HG02870 (cell line): Measurements from ENCODE around the gene CLEC10A.
"Not testable (repeated sequence)": the region's sequence is repeated elsewhere in the genome, so short reads cannot be mapped to it uniquely, and the experiment has no call there.

Experiments used
- ATAC-seq: cut with Tn5 transposase; IDR thresholded peaks from one replicate; pipeline ENCODE4 v1.9.1; 2021; ENCODE audit warnings: mild to moderate bottlenecking, moderate library complexity; ENCODE audit not compliant: unreplicated experiment

CLEC10A gene

DNA sequence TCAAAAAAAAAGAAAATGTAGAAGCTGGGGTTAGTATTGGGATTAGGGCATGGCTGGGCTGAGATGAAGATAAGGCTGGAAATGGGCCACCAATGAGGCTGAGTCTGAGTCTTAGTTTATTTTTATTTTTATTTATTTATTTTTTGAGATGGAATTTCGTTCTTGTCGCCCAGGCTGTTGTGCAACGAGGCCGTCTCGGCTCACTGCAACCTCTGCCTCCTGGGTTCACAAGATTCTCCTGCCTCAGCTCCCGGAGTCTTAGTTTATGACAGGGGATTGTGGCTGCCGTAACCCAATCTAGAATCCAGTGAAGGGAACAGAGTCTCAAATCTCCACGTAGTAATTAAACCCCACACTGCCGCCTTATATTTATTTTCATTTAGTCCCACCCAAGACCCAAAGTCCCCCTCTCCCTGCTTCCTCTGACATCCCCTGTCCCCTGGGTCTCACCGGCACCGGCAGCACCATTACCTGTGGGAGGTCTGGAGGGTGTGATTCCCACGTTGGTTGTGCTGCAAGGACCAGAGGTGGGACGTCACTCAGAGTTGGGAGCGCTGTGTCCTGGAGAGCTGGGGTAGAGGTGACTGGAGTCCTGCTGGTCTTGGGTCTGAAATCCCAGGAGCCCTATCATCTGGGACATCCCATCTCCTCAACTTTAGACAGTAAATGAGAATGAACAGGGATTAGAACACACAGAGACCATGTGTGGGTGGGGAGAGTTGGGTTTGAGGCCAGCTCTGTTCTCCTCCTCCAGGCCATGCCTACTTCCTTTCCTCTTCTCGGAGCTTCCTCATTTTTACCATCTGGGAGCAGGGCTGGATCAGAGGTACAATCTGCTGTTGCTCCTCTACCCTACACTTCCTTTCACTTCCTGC is at the start of gene CLEC10A:
Gene CLEC10A (minus strand): TSS at position 671 of the 875 bp plus-strand sequence. CDS start 1,439 bp downstream, outside the sequence.
- ATAC-seq: no peak

DNA sequence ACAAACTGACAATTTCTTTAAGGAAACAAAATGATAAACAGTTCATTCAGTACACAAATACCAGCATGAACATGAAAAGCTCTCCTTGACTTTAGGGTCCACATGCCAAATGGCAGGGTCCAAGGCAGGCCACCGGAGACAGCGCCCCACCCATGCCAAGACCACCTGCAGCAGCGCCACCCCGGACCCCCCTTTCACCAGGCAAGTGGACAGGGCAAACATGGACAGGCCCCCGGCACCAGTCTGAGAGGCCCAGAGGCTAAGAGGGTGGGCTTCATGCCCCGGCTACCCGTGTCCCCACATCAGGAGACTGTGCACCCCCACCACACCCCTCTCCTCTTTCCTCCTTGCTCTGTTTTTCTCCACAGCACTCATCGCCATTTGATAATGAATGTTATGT is 49.3 kb upstream of the CLEC10A start:
- no peak for ATAC-seq

DNA sequence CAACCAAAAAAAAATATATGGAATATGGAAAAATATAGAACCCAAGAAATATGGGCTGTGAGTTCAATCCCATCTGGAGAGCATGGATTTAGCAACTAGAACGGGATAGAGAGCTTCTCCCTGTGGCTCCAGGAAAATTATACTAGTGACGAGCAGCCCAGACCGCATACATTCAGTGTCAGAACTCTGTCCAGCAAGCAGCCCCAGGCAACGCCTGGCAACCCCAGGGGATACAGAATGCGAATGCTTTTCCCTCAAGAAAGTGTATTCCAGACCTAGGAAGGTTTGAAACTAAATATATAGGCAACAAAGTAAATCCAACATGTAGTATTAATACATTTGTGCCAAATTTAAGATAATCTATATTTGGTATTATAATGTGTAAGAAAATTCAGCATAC is 48.1 kb upstream of the CLEC10A start:
- no peak for ATAC-seq

DNA sequence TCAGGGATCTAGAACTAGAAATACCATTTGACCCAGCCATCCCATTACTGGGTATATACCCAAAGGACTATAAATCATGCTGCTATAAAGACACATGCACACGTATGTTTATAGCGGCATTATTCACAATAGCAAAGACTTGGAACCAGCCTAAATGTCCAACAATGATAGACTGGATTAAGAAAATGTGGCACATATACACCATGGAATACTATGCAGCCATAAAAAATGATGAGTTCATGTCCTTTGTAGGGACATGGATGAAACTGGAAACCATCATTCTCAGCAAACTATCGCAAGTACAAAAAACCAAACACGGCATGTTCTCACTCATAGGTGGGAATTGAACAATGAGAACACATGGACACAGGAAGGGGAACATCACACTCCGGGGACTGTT is 47.5 kb upstream of the CLEC10A start:
- not testable (repeated sequence) for ATAC-seq

DNA sequence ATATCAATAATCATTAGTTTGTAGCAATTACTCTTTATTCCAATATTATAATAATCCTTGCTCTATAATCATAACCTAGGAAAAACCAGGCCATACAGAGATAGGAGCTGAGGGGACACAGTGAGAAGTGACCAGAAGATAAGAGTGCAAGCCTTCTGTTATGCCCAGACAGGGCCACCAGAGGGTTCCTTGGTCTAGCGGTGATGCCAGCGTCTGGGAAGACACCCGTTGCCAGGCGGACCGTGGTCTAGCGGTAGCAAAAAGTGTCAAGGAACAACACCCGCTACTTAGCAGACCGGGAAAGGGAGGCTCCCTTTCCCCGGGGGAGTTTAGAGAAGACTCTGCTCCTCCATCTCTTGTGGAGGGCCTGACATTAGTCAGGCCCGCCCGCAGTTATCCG is 46.3 kb upstream of the CLEC10A start:
- ATAC-seq: not testable (repeated sequence)

DNA sequence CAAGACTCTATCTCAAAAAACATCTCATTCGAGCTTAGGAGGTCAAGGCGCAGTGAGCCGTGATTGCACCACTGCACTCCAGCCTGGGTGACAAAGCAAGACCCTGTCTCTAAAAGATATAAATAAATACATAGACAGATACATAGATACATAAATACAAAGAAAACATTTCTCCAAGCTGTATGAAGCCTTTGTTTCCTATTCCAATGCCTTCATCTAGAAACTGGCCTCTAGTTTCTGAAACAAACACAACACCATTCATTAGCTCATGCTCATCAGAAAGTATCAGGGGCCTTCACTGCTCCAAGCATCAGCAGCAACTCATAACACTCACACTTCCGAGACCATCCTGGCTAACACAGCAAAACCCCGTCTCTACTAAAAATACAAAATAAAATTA is 44.9 kb upstream of the CLEC10A start:
- ATAC-seq: no peak

DNA sequence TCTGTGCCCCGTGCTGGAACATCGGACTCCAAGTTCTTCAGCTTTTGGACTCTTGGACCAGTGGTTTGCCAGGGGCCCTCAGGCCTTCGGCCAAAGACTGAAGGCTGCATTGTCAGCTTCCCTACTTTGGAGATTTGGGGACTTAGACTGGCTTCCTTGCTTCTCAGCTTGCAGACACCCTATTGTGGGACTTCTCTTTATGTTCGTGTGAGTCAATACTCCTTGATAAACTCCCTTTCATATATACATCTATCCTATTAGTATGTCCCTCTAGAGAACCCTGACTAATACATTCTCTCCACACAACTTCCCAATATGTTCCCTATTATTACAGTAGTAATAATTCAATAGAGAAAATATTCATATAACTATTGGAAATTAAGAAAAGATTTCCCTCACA is 43.8 kb upstream of the CLEC10A start:
- no peak for ATAC-seq

DNA sequence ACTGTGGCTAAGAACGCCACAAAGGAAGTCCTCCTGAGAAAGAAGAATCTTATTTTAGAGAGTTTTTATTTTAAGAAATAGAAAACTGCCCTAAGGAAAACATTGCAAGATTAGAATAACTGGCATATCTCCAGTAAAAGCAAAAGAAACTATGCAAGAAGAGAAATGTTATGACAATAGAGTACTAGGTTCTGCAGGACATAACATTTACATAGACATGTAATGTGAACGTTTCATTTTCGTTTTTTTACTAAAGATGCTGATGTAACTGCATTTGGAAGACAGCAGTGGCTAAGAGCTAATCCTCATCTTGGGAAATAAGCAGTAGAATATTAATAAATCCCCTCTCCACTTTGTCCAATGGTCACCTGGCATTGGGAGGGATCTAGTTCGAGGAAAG is 42.3 kb upstream of the CLEC10A start:
- ATAC-seq: no peak

GRCh38 chr17:7120635-7121034 is 40.6 kb upstream of the CLEC10A start:
- not testable (repeated sequence) for ATAC-seq

GRCh38 chr17:7120123-7120522 is 40.1 kb upstream of the CLEC10A start:
- no peak for ATAC-seq

GRCh38 chr17:7119314-7119713 is 39.3 kb upstream of the CLEC10A start:
- no peak for ATAC-seq

DNA sequence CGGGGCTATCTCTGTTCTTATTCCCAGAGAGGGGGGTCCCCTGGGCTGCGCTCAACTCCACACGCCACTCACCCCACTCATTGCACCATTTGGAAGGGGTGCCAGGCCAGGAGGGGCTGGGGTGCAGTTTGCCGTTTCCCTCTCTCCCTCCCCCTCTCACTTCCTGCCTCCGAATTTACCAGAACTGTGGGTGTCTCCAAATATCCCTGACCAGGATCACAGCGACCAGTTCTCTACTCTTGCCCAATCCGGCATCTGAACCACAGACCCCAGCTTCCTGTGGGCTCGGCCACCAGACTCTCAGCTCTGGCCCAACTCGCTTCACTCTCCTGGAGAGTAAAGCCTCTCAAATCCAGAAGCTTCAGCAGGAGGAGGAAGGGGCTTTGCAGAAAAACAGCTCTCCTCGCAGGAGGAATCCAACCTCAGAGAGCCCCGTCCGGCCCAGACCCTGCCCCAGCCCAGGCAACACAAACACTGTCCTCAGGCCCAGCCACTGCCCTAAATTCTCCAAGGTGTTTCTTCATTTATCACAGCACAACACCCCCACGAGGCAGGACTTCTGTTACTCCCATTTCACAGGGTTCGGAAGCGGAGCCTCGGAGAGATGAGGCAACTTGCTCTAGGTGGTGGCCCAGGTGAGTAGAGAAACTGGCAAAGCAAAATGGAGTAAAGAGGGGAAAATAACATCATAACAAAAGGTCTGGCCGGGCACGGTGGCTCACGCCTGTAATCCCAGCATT is 35.0 kb upstream of the CLEC10A start:
- ATAC-seq: no peak

- no peak for ATAC-seq
Observed at GRCh38 chr17:7114241-7114874, 34.3 kb upstream of the CLEC10A start, which contains the start of gene ASGR2. TSS of gene ASGR2 (minus strand) at chr17:7114822. CDS start at chr17:7114240, 582 bp downstream.

GRCh38 chr17:7113273-7114071 is 33.4 kb upstream of the CLEC10A start:
- ATAC-seq: no peak

- no peak for ATAC-seq
Observed at GRCh38 chr17:7112510-7113108, 32.6 kb upstream of the CLEC10A start.

- no peak for ATAC-seq
Observed at GRCh38 chr17:7111784-7112509, 31.9 kb upstream of the CLEC10A start.

DNA sequence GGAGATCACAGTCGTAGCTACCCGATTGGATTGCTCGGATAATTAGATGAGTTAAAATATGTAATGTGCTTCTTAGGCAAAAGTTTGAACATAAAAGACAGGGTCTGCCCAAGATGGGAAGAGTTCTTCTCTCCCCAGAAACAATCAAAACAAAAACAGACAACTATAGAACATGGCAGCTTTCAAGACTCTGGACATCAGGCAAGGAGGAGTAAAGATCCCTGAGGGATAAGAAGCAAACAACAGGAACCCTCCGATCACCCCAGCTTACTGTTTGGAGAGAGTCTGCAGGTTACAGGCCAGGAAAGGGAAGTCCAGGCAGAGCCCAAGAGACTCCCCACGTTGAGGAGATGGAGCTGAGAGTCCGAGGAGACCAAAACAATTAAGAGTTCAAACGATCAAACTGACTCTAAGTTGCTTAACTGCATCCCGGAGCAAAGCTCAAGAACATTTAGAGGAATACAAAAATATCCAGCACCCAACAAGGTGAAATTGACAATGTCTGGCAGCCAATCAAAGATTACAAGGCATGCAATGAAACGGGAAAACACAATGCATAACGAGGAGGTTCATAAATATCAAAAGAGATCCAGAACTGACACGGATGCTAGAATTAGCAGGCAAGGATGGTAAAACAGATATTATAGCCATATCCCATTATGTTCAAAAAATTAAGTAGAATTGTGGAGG is 30.7 kb upstream of the CLEC10A start:
- no peak for ATAC-seq

- ATAC-seq: no peak
Observed at GRCh38 chr17:7109461-7110322, 29.6 kb upstream of the CLEC10A start.
